NT2/D1 (cell line): ENCODE results near the gene ARL16.

ENCODE experiments used
- DNase-seq: peaks from one replicate; pipeline ENCODE4 v3.0.0-alpha.2; 2011; ENCODE audit warnings: low read depth, low spot score
- H3K27me3 ChIP-seq: 2 replicates; pipeline ENCODE4 v1.6.0; 2011; ENCODE audit warnings: mild to moderate bottlenecking; ENCODE audit not compliant: insufficient read length, insufficient read depth
- H3K36me3 ChIP-seq: 2 replicates; pipeline ENCODE4 v1.6.1; 2011; ENCODE audit warnings: mild to moderate bottlenecking, low read length, mixed read lengths; ENCODE audit not compliant: insufficient read depth, insufficient read length
- H3K4me1 ChIP-seq: 2 replicates; pipeline ENCODE4 v1.5.1; 2011; ENCODE audit not compliant: insufficient read depth, insufficient read length
- H3K4me3 ChIP-seq: 2 replicates; pipeline ENCODE4 v1.5.1; 2011; ENCODE audit warnings: low read depth; ENCODE audit not compliant: insufficient read length
- H3K9ac ChIP-seq: 2 replicates; pipeline ENCODE4 v1.6.0; 2011; ENCODE audit warnings: low read depth; ENCODE audit not compliant: insufficient read length
- H3K9me3 ChIP-seq: 2 replicates; pipeline ENCODE4 v1.5.1; 2011; ENCODE audit warnings: mild to moderate bottlenecking, low read length; ENCODE audit not compliant: insufficient read depth
- SUZ12 ChIP-seq: IDR thresholded peaks from 2 replicates; pipeline ENCODE4 v1.6.1; 2011; ENCODE audit not compliant: insufficient read length, insufficient read depth; ENCODE audit errors: extremely low read depth
- YY1 ChIP-seq: IDR thresholded peaks from 2 replicates; pipeline ENCODE4 v1.6.1; 2011; ENCODE audit not compliant: insufficient read length, insufficient read depth
- ZNF274 ChIP-seq: IDR thresholded peaks from 2 replicates; pipeline ENCODE4 v1.6.1; 2011; ENCODE audit warnings: mild to moderate bottlenecking, low read depth, low read length

Gene ARL16

DNA sequence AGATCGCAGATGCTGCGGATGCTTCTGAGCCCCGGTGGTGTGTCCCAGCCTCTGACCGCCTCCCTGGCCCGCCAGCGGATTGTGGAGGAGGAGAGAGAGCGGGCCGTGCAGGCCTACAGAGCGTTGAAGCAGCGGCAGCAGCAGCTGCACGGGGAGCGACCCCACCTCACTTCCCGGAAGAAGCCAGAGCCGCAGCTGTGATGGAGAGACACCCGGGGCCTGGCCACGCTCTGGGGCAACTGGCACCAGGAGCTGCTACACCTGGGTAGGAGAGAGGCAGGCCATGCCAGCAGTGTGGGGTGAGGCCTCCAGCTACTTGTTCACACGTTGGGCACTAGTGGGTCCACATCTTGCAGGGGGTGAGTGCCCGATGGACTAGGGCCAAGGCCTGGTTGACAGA, 11.1 kb downstream of the ARL16 start:
- Histone ChIP-seq H3K4me3 (no peak overlapping the region), H3K4me1 (peaks cover 14% of the 10 kb centered on the region), H3K9ac (no peak overlapping the region), H3K36me3 (peaks cover 84% of the 10 kb centered on the region), H3K9me3 (no peaks in the 10 kb centered on the region), H3K27me3 (no peaks in the 10 kb centered on the region)
- TF ChIP-seq ZNF274 = no peak
- TF ChIP-seq YY1 = no peak
- TF ChIP-seq SUZ12 = no peak
- DNase-seq = no peak

- peaks cover 71% of the 10 kb centered on the region for H3K36me3 ChIP-seq
- peak overlapping the region; percentile 77 for H3K9ac ChIP-seq
These were observed 15.8 kb downstream of the ARL16 start for GRCh38 chr17:81667754-81668153.

DNA sequence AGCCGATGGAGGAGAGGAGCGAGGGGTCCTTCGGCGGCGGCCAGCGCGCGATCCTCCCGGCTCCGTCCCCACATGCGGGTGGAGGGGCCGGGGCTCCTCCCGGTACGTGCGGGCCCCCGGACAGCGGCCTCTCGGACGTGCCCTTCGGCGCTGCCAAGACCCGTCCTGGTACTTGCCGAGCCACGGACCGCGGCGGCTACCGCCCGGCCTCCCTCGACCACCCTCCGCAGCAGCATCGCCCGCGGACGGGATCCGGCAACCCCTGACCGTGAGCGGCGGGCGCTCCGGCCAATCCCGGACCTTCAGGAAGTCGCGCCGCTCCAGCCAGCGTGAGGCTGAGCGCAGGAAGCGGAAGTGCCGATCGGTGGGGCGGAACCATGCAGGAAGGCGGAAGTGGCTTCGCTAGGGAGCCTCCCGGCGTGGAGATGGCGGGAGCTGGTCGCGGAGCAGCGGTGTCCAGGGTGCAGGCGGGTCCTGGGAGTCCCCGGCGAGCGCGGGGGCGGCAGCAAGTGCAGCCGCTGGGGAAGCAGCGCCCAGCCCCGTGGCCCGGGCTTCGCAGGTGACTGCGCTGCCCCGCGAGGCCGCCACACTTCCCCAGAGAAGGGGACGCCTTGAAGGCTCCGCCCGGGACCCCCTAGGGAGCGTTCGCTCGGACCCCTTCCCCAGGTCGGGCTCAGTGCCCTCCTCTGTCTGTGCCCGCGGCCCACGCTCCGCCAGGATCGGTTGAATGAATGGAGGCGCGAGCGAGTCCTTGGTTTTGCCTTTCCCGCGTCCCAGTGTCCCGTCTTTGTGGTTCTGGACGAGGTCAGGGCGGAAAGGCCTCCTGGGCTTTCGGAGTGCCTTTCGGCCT, 17.0 kb downstream of the ARL16 start, which contains the start of the genes CCDC137 and OXLD1:
CCDC137 (plus strand) TSS at position 396 of the 850 bp plus-strand sequence; CDS start at position 426, 30 bp downstream.
OXLD1 (minus strand) TSS at position 264 of the 850 bp plus-strand sequence; CDS start at position 236, 28 bp downstream.
- peak; percentile 87 for DNase-seq
- Histone ChIP-seq H3K9me3 (no peaks in the 10 kb centered on the region), H3K4me1 (peaks cover 25% of the 10 kb centered on the region), H3K36me3 (peaks cover 59% of the 10 kb centered on the region), H3K4me3 (peak within 1 kb of the TSS; percentile 93), H3K27me3 (no peaks in the 10 kb centered on the region), H3K9ac (peak within 1 kb of the TSS; percentile 100)
- peak; percentile 50 for TF ChIP-seq YY1
- no peak for TF ChIP-seq SUZ12
- TF ChIP-seq ZNF274 = no peak

More at GRCh38 chr17:81667754-81668153, 15.8 kb downstream of the ARL16 start:
- H3K4me1 ChIP-seq = peaks cover 28% of the 10 kb centered on the region
- H3K27me3 ChIP-seq = no peaks in the 10 kb centered on the region
- TF ChIP-seq ZNF274 (no peak), YY1 (no peak), SUZ12 (no peak)
- DNase-seq = no peak
- H3K9me3 ChIP-seq = no peaks in the 10 kb centered on the region
- H3K4me3 ChIP-seq = peak overlapping the region; percentile 24

DNA sequence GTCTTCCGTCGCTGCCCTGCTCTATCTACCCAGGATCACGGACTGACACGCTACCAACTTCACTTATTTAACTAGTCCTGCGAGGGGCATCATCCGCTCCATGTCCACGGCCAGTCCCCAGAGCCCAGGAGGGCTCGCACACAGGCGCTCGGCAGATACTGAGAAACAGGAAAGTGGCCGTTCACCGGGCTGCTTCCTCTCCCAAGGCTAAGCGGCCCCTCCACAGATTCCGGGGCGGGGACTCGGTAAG, 17.6 kb downstream of the ARL16 start:
- no peaks in the 10 kb centered on the region for H3K9me3 ChIP-seq
- no peak for DNase-seq
- H3K36me3 ChIP-seq = peaks cover 54% of the 10 kb centered on the region
- peak overlapping the region; percentile 100 for H3K9ac ChIP-seq
- H3K4me1 ChIP-seq = peaks cover 25% of the 10 kb centered on the region
- TF ChIP-seq SUZ12 (no peak), YY1 (no peak)
- H3K4me3 ChIP-seq = peak overlapping the region; percentile 93
- no peaks in the 10 kb centered on the region for H3K27me3 ChIP-seq

- Histone ChIP-seq H3K36me3 (peaks cover 48% of the 10 kb centered on the region), H3K27me3 (no peaks in the 10 kb centered on the region), H3K9ac (peak overlapping the region; percentile 100), H3K4me3 (peak overlapping the region; percentile 93), H3K4me1 (peaks cover 25% of the 10 kb centered on the region), H3K9me3 (no peaks in the 10 kb centered on the region)
- TF ChIP-seq ZNF274 = no peak
- TF ChIP-seq YY1 = peak; percentile 34
- DNase-seq = no peak
These were observed 18.1 kb downstream of the ARL16 start for GRCh38 chr17:81665205-81666091.

- TF ChIP-seq ZNF274 = no peak
- no peak for TF ChIP-seq YY1
- TF ChIP-seq SUZ12 = no peak
- peaks cover 20% of the 10 kb centered on the region for H3K4me1 ChIP-seq
- no peak for DNase-seq
These were observed 19.5 kb downstream of the ARL16 start for GRCh38 chr17:81664051-81664470.

GRCh38 chr17:81662002-81662401, 21.6 kb downstream of the ARL16 start:
- peaks cover 18% of the 10 kb centered on the region for H3K36me3 ChIP-seq
- DNase-seq = no peak
- H3K27me3 ChIP-seq = no peaks in the 10 kb centered on the region
- no peak overlapping the region for H3K9ac ChIP-seq
- peaks cover 14% of the 10 kb centered on the region for H3K4me1 ChIP-seq
- no peak overlapping the region for H3K4me3 ChIP-seq
- no peaks in the 10 kb centered on the region for H3K9me3 ChIP-seq
- TF ChIP-seq YY1 (no peak), SUZ12 (no peak), ZNF274 (no peak)

More at GRCh38 chr17:81664051-81664470, 19.5 kb downstream of the ARL16 start:
- Histone ChIP-seq H3K9ac (peak overlapping the region; percentile 54), H3K4me3 (no peak overlapping the region), H3K9me3 (no peaks in the 10 kb centered on the region), H3K36me3 (peaks cover 35% of the 10 kb centered on the region), H3K27me3 (no peaks in the 10 kb centered on the region)
